M059J (cell line): ENCODE data around the gene ACTN4. TPM values are rescaled to one million over a fixed set of nuclear protein-coding genes. Genes with fewer than 3 reads are reported as not detected.

Experiments used
- DNase-seq: peaks from one replicate; pipeline ENCODE4 v3.0.0-alpha.2; 2012; ENCODE audit warnings: low read depth
- total RNA-seq: library from RNA; depleted of rRNA; stranded (reverse); fragments of >200 nt; shearing (Covaris generic); gene quantifications from 2 replicates; pipeline ENCODE4 v1.2.3, GENCODE V29; 2014

The ACTN4 gene
- total RNA-seq, 1 experiment from 2014 or later, result 536 TPM

DNA sequence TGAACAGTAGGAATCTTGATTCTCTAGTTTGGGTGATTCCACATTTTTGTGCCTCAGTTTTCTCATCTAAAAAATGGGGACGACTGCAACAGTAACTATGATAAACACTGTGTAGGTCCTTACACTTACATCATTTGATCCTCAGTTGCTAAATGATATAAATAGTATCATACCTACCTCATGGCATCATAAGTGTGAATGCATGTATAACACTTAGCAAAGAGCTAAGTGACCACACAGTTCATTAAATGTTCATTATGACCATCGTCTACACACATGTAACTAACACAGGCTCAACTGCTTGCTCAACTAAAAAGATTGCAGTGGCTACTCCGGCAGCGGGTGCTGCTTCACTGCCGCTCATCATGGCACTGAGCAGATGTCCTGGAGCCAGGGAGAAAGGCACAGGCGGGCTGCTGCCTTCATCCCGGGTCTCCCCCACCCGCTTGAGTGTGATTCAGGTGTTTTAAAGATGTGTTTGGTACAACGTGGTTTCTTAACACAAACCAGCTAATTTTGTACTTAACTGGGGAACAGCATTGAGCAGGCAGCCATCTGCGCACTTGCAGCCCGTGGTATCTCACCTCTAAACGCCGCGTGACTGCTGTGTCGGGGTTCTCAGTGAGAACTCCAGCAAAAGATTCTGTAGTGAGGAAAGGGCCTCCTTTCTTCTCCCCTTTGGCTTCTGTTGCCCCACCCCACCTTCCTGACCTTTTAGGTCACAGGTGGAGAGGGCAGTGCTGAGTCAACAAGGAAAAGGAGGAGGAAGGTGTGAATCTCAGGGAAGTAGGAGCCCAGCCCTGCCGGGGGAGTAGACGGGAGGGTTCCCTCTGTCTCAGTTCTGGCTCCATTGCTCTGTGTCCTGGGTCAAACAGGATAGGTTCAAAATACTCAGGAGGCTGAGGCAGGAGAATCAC lies 11.7 kb upstream of the ACTN4 start:
- DNase-seq, result no peak

GRCh38 chr19:38638461-38638860 lies 9.0 kb upstream of the ACTN4 start:
- no peak for DNase-seq

DNA sequence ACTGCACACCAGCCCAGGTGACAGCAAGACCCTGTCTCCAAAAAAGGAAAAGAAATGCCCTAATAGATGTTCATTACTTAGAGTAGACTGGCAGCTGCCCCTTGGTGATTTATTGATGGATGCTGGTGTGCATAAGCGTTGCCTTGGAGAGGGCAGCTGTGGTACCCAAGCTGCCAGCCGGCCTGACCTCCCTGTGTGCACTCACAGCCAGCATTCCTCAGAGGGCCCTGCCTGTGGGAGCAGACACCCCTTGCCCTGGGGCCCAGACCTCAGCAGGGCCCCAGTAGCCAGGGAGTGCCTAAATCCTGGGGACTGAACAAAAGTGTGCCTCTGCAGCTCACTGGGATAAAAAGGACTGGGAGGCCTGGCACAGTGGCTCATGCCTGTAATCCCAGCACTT lies 7.8 kb upstream of the ACTN4 start:
- DNase-seq, result no peak

DNA sequence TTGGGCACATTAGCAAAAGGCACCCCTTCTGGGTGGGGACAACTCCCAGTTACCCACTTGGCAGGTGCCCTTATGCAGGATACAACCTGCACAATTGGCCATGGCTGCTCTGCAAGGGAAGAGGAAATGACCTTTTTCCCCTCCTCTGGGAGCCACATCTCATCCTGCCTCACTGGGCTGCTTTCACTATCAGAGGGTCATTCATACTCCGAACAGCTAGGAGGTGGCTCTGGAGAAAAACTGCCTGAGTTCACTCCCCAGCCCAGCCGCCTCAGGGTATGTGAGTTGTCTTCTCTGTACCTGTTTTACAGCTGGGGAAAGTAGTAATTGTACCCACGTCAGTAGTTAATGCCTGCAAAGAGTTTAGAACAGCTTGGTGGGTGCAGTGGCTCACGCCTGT lies 7.1 kb upstream of the ACTN4 start:
- no peak for DNase-seq

DNA sequence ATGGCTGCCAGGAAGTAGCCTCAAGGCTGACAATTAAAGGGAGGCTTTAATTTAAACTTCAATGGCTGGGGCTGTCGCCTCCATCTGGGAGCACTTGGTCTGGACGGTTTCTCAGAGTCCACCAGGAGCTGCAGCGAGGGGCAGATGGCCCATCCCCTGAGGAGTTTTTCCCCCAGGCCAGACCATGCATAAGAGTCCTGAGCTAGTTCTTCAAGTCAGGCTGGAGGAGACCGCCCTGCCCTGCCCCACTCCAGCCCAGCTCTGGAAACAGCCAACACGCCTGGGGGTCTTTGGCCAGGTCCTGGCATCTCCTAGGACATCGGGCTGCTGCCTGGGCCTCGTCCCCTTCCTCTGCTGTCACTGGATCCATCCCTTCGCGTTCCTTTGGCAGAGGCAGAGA lies 5.3 kb upstream of the ACTN4 start:
- no peak for DNase-seq

DNA sequence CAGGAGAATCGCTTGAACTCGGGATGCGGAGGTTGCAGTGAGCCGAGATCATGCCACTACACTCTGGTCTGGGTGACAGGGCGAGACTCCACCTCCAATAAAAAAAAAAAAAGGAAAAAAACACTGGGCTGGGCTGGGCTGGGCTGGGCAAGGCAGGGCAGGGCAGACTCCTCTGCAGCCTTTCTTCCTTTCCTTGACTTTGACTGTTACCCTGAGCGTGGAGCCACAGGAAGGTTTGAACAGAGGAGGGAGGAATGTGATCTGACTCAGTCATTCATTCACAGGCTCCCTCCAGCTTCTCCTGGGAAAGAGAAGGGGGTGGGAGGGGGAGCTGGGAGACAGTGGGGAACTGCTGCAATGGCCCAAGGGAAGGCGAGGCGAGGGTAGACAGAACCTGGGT lies 2.7 kb upstream of the ACTN4 start:
- peak; percentile 41 for DNase-seq

DNA sequence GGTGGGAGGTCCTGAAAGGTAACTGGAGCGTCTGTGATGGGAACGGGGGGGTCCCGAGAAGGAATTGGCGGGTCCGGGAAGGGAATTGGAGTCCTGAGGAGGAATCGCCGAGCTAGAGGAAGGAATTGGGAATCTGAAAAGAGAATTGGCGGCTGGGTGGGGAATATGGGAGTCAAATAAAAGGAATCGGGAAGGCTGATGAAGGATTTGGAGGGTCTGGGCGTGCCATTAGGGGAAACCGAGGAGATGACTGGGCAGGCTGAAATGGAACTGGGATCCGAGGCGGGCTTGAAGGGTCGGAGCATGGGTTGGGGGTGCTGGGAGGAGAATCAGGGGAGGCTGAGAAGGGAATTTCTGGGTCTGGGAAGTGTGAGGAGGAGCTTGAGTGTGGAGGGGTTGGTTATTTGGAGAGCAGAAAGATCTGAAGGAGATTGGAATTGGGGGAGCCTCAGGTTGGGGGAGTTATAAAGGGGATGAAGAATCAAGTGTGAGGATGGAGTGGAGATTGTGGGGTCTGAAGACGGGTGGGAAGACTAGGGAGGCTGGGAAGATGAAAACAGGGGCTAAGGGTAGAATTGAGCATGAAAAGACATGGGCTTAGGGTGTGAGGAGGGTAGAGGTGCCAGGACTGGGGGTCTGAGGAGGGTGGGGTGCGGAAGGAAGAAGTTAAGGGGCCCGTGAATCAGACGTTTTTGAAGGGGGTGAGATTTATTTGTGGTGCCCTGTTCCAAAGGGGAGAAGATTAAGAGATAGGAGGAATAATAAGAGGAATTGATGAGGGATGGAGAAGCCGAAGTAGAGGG lies 718 bp downstream of the ACTN4 start:
- DNase-seq, result no peak

GRCh38 chr19:38648769-38649304 lies 1.4 kb downstream of the ACTN4 start:
- DNase-seq, result peak; percentile 37

DNA sequence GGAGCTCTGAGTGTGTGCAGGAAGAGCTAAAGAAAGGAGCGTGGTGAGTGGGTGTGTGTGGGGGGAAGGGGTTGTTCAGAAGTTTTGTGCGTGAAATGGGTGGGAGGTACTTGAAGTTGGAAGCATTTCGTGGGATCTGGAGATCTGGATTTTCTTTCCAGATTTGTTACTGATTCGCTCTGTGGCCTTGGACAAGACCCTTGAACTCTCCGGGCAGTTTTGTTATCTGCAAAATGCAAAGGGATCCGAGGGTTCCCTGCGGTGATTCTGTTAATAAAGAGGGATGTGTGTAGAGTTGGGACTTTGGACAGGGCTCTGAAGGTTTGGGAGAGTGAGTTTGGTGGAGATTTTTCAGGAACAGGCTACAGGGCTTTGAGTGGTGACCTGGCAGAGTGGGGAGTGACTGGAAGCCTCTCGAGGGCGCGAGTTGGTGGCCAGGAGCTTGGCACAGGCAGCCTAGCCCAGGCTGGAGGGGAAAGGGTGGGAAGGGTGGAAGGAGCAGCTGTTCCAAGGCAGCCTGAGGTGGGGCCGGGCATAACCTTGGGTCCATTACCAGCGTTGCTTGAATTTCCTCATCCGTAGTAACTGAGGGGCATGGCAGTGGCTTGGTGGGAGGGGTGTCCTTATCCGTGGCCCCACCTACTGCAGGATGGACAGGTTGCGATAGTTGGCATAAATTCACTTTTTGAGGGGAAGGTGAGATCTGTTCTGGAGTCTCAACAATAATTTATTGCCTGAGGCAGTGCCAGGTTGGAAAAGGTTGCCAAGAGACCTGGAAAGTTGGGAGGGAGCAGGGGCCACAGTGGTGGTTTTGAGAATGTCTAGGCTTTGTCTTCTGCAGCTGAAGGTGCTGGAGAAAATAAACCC lies 2.1 kb downstream of the ACTN4 start:
- DNase-seq, result peak; percentile 83

DNA sequence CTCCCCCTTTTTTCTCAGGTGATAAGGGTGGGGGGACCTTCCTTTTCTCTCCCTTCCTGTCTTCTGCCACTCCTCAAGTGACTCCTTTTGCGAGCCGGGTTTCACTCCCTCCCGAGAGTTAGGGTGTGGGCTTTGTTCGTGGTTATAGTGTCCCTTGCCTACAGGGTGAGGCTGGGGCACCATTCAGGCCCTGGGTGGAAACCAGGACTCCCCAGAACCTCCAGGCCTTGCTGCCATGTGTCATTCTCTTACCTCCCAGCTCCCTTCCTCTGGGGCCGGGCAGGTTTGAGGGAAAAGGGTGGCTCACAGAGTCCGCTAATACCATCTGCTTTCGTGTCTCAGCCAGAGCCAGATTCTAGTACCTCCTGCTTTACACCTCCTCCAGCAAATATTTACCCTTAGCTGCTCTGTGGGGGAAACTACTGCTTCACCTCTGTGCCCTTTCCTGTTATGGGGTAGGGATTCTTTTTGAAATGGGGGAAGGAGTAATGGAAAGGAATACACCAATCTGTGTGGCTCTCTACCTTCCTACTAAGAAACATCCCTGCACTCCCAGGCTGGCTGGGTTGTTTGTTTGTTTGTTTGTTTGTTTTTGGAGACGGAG lies 2.8 kb downstream of the ACTN4 start:
- DNase-seq, result peak; percentile 71

GRCh38 chr19:38650911-38651584 lies 3.6 kb downstream of the ACTN4 start:
- DNase-seq, result peak; percentile 96

GRCh38 chr19:38653028-38653571 lies 5.7 kb downstream of the ACTN4 start:
- DNase-seq, result peak; percentile 34

- DNase-seq, result peak; percentile 73
These were observed 7.2 kb downstream of the ACTN4 start for GRCh38 chr19:38654628-38655055.

- DNase-seq, result peak; percentile 65
These were observed 7.8 kb downstream of the ACTN4 start for GRCh38 chr19:38655148-38655824.

GRCh38 chr19:38656171-38656981 lies 8.9 kb downstream of the ACTN4 start:
- DNase-seq, result peak; percentile 76

GRCh38 chr19:38657633-38658222 lies 10.3 kb downstream of the ACTN4 start:
- peak; percentile 98 for DNase-seq

- DNase-seq, result peak; percentile 100
These were observed 11.2 kb downstream of the ACTN4 start for GRCh38 chr19:38658462-38659306.
